ENCODE data around the gene TIAM2. TPM values are rescaled to one million over a fixed set of nuclear protein-coding genes. Genes with fewer than 3 reads are reported as not detected.

The TIAM2 gene
- total RNA-seq, 1 donor from 2014 or later = 3.7 TPM

- Histone ChIP-seq H3K4me3 (peak overlapping the region; percentile 27 to 30), H3K4me1 (peaks cover 0 to 20% of the 10 kb centered on the region in 2 donors)
These were observed 253.2 kb downstream of the TIAM2 start for GRCh38 chr6:155248008-155249001.

GRCh38 chr6:155250701-155251381 is 255.7 kb downstream of the TIAM2 start:
- no peak for TF ChIP-seq CTCF (IDR thresholded peaks at IDR 0.05)
- intact Hi-C loops (cut with DNase I) = no loop called here
- Histone ChIP-seq H3K27ac (no peak overlapping the region), H3K9me3 (no peaks in the 10 kb centered on the region), H3K4me1 (peaks cover 0 to 20% of the 10 kb centered on the region in 2 donors), H3K4me3 (no peak overlapping the region), H3K27me3 (no peaks in the 10 kb centered on the region), H3K36me3 (peaks cover 4 to 21% of the 10 kb centered on the region in 2 donors)
- no peak for DNase-seq (ENCODE audit: low spot score in 2 of 2)

More at GRCh38 chr6:155248008-155249001, 253.2 kb downstream of the TIAM2 start:
- no peaks in the 10 kb centered on the region for H3K27me3 ChIP-seq
- intact Hi-C loops (cut with DNase I) = loop anchor here (1.0 to 10.0 kb wide), 2 partner anchors 71 to 384 kb away; no protein-coding TSS in a partner anchor
- peaks cover 4 to 11% of the 10 kb centered on the region in 2 donors for H3K36me3 ChIP-seq
- TF ChIP-seq CTCF (IDR thresholded peaks at IDR 0.05) = peak; percentile 62 to 85 (median 67)
- H3K27ac ChIP-seq = peak overlapping the region; percentile 43 to 76
- no peaks in the 10 kb centered on the region for H3K9me3 ChIP-seq
- DNase-seq (ENCODE audit: low spot score in 2 of 2) = peak in 1 of 2 donors; percentile 79

- intact Hi-C loops (cut with DNase I) = no loop called here
- peaks cover 0 to 13% of the 10 kb centered on the region in 2 donors for H3K4me1 ChIP-seq
- H3K9me3 ChIP-seq = no peaks in the 10 kb centered on the region
- H3K36me3 ChIP-seq = peaks cover 5 to 35% of the 10 kb centered on the region in 2 donors
- no peak overlapping the region for H3K27ac ChIP-seq
- TF ChIP-seq CTCF (IDR thresholded peaks at IDR 0.05) = no peak
- H3K4me3 ChIP-seq = no peak overlapping the region
- DNase-seq (ENCODE audit: low spot score in 2 of 2) = no peak
- no peaks in the 10 kb centered on the region for H3K27me3 ChIP-seq
These were observed 257.5 kb downstream of the TIAM2 start for GRCh38 chr6:155252581-155252980.

GRCh38 chr6:155253337-155253736 is 258.2 kb downstream of the TIAM2 start:
- no peak for TF ChIP-seq CTCF (IDR thresholded peaks at IDR 0.05)
- Histone ChIP-seq H3K4me3 (no peak overlapping the region), H3K4me1 (peaks cover 0 to 7% of the 10 kb centered on the region in 2 donors), H3K9me3 (no peaks in the 10 kb centered on the region), H3K27me3 (no peaks in the 10 kb centered on the region), H3K36me3 (peaks cover 13 to 41% of the 10 kb centered on the region in 2 donors), H3K27ac (no peak overlapping the region)
- intact Hi-C loops (cut with DNase I) = no loop called here
- DNase-seq (ENCODE audit: low spot score in 2 of 2) = no peak

- DNase-seq (ENCODE audit: low spot score in 2 of 2) = no peak
- intact Hi-C loops (cut with DNase I) = no loop called here
- Histone ChIP-seq H3K36me3 (peaks cover 16 to 43% of the 10 kb centered on the region in 2 donors), H3K27me3 (no peaks in the 10 kb centered on the region), H3K27ac (no peak overlapping the region), H3K4me1 (peaks cover 0 to 7% of the 10 kb centered on the region in 2 donors), H3K4me3 (no peak overlapping the region), H3K9me3 (no peaks in the 10 kb centered on the region)
- TF ChIP-seq CTCF (IDR thresholded peaks at IDR 0.05) = no peak
These were observed 259.0 kb downstream of the TIAM2 start for GRCh38 chr6:155254139-155254538.

All from ascending aorta (tissue), 2 donors.